ENCODE data around the gene CFAP100.

Gene CFAP100

DNA sequence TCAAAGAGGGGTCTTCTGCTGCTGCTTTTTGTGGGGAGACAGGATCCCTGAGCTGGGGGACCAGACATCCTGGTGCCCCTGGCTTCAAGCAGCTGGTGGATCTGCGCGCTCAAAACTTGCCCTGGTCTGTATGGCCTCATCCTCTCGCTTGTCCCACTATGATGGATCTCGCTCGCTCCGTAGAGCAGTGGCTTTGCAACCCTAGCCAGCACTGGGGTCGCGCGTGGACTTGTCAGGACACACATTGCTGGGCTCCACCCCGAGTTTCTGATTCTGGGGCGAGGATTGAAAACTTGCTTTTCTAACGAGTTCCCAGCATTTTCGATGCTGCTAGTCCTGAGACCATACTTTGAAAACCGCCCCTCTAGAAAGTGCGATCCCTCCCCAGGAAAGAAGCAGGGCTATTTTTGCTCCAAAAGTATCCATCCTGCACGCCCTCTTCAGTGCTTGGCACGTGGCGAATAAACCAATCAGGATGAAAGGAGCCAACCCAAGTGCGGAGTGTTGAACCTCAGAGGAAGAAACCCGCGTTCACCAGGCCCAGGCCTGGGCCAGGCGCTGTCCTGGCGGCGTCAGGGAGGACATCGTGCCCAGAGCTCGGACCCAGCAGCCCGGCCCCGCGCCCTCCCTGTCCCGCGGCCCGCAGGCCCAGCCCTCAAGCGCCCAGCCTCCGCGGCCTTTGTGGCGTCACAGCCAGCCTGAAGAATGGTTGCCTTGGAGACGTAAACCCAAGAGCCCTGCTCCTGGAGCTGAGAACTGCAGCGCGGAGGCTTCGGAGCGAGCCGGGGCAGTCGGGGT lies at the start of gene CFAP100:
Gene CFAP100, plus strand, starts transcription at position 731 of the 798 bp plus-strand sequence. CDS start 1,092 bp downstream, outside the sequence.
- no peak for DNase-seq

DNA sequence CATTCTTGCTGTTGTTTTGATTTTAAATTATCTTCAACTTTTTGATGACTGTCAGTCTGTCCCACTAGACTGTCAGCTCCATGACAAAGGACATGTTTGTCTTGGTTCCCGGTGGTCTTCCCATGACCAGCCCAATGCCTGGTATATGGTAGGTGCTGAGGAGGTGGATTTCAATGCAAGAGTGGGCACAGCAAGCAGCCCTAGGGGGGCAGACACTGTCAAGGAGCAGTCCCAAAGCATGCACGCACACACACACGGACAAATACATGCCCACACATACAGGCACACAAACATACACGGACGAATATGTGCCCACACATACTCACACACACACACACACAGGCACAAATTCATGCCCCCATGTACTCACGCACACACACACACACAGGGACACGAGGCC lies 49.5 kb upstream of the CFAP100 start:
- DNase-seq = no peak

DNA sequence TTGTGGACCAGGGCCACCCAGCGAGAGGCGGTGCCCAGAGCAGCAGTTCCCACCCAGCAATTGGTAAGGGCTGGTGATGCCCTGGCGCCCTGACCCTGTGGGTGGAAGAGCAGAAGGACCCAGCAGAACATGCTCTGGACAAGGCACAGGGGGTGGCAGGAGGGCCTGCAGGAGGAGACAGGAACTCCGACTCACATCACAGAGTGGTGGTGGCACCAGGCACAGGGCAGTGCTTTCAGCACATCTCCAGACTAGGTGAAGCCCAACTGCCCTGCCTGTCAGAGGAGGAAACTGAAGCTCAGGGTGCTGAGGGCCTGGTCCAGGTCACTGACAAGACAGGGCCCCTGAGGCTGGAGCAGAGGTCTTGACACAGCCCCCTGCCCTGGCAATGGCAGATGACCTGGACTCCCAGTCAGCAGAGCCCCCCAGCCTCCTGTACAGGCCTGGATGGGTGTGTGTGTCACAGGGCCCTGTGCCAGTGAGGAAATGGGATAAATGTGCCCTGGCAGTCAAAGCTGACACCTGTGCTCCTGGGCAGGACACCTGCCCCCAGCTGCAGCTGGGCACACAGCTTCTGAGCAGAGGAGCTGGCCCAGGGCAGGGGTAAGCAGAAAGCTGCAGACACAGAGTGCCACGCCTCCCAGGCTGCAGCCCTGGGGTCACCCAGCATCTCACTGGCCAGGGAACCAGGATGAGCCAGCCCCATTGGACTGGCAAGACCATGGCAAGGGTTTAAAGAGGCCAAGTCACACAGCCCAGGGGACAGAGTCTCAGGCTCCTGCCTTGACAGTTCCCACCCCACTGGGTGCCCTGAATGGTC lies 48.9 kb upstream of the CFAP100 start:
- DNase-seq = no peak

DNA sequence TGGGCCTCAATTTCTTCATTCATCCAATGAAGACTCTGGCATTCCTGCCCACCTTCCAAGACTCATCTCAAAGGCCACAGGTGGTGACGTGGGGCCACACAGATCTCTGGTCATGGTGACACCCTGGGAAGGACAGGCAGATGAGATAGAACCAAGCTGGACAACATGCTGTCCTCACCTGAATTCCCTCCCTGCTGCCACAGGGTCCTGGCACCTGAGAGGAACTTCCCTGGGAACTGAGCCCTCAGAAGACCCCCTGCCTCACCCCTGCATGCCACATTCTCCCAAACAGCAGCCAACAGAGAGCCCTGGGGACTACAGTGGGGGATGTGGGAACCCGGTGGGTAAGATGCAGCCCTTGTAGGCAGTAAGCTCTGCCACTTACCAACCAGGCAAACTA lies 48.2 kb upstream of the CFAP100 start:
- no peak for DNase-seq

DNA sequence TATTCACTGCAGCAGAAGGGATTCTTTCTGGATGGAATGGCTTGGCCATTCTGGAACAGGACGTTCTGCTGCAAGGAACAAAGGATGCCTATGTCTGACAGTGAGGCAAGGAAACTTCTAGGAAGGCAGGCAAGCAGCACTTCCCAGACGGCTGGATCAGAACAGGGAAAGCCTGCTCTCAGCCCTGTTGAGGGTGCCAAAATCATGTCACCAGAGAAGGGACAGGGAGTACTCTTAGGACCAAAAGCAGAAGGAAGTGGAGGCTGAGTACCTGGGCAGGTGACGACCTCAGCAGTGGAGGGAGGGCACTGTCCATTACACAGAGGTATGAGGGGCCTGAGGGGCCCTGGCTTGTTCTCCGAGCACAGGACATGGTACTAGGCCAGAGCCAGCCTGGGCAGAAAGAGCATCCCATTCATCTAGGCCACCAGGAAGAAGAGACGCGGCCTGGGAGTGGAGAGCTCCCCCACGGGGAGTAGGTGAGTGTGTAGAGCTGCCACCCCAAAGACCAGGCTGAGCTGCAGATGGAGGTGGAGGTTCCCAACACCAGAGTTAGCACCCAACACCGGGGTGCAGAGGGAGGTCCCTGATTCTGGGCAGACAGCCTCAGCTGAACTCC lies 47.1 kb upstream of the CFAP100 start:
- DNase-seq = no peak

DNA sequence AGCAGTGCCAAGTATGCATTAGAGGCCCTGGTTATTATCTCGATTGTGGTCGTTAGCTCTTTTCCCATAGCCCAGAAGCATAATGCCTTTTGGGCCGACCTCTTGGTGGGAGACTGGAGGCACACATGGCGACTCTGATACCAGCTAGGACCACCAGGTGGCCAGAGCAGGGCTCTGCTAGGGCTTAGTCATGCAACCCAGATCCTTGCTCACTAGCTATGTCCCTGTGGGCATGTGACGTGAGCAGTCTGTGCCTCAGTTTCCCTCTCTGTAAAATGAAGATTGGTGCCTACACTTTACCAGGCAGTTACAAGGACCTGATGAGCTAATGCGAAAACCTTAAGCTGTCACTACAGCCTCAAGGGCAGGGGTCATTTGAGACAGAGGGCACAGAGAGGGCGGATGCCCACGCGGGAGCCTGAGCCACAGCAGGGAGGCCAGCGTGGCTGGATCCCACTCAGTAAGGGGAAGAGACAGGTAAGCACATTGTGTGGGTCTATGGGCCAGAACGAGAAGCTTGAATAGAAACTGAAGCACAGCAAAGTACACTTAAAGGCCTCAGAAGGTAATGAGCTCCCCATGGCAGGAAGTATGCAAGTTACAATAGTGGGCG lies 46.3 kb upstream of the CFAP100 start:
- no peak for DNase-seq

DNA sequence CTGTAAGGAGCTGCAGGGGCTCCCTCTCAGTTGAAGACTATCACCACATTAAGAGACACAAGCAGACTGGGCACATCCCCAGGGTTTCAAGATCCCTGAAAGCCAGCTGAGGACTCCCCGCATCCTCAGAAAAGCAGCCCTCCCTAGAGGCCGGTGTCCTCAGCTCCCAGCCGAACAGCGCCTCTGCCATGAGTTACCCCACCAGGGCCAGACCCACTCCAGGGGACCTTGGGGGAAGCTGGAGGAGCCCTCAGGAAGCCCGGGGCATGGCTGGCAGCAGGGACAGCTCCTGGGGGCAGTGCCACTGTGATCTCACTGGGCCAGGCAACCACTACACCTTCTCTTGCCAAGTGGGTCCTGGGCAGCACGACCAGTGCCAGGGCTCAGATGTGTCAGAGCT lies 45.6 kb upstream of the CFAP100 start:
- DNase-seq = no peak

DNA sequence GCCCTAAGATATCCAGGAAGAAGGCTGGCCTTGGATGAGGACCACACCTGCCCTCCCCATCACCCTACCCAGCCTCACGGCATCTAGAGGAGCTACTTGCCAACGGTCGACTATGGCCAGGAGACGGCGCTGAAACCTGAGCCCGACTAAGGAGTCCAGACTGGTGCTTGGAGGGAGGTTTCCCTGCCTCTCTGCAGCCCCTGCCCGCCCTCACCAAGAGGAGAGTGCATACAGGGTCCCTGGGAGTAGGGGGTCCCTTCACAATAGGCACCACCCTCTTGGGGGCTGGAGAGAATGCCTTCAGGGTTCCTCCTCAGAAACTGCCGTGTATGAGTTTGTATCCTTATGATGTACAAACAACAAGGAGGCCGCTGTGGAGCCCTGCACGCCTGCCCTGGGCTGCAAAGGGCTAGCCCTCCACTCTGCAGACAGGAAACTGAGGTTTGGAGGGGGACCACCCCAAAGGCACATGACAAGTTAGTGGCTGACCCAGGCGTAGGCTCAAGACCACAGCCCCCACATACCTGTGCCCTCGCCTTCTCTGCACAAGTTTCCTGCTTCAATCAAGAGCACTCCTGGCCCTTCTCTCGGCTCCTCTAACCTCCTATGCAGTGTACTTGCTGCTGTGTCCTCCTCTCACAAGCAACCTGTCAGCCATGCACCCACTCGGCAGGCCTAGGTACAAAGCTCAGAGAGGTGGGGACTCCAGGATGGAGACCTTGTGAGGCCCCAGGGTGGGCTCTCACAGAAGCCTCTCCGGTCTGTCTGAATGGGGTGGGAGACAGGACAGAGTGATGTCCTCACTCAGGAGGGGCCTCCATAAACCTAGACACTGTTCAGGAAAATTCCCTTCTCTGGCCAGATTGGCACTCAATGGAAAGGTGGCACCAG lies 44.9 kb upstream of the CFAP100 start:
- DNase-seq = no peak

DNA sequence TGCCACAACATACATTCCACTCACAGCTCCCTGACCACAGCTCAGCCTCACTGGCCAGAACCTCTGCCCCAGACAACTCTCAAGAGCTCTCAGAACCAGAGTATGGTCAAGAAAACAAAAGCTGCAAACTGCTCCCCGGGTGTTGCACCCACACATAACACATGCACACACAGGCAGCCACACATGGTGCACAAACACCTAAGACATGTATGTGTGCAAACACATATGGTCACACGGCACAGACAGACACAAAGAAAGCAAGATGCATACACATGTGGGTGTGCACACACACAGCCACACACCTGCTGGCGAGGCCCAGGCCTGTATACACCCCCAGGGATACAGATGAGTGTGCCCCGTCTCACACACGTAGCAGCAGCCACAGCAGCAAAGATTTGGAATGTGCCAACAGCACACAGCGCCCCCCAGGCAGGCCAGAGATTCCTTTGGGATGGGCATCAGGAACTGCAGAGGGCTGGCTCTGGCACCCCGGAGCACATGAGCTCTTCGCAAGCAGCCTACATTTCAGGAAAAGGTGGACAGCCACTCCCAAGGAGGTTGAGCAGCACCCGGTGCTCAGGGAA lies 44.1 kb upstream of the CFAP100 start:
- DNase-seq = no peak

DNA sequence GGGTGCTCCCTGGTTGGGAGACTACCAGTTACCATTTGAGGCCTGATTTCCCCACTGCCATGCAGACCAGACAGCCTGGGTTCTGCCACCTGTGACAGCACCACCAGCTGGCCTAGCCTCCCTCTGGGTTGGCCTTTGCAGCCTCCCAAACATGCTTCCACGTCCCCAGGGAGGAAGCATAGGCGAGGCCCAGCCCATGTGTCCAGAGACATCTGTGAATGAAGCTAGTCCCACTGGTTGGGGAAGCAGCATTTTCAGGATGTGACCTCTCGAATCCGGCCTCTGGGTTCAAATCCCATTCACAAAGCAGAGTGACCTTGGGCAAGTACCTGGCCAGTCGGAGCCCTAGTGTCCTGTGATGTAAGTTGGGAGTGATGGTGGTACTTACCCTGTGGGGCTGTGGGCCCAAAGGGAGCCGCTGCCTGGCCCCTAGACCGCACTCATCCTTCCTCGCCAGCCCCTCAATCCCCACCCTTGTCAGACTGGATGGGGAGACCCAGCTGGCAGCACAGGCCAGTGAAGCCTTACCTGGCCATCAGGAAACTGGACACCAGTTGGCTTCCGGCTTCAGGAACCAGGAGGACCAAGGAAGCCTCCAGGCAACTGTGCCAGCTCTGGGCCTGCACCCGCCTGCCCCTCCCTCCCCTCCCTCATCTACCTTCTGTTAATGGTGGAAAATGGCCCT lies 43.5 kb upstream of the CFAP100 start:
- no peak for DNase-seq

DNA sequence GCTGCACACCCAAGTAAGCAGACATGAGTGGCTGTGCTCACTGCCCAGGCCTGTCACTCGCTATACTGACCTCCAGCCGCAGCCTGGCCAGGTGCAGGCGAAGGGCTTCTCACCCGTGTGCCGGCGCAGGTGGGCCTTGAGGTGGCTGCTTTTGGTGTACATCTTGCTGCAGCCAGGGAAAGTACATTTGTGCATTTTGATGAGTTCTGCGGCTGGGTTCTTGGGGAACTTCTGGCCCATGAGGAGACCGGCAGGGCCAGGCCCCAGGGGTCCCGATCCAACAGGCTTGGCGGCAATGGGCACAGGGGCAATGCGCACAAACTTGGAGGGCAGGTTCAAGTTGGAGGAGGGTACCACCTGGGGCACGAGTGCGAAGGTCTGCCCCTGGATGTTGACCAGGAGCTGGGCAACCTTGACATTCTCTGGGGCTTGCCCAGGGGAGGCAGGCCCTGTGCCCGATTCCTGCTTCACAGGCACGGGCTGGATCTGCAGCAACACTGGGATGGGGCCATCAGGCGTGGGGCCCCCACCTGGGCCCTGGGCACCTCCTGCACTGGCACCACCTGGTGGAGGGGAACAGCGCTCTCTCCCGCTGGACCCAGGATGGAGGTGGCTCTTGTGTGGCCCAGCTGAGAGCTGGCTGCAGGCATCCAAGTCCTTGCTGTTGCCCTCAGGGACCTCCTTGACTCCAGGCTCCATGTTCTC lies 42.8 kb upstream of the CFAP100 start:
- no peak for DNase-seq

DNA sequence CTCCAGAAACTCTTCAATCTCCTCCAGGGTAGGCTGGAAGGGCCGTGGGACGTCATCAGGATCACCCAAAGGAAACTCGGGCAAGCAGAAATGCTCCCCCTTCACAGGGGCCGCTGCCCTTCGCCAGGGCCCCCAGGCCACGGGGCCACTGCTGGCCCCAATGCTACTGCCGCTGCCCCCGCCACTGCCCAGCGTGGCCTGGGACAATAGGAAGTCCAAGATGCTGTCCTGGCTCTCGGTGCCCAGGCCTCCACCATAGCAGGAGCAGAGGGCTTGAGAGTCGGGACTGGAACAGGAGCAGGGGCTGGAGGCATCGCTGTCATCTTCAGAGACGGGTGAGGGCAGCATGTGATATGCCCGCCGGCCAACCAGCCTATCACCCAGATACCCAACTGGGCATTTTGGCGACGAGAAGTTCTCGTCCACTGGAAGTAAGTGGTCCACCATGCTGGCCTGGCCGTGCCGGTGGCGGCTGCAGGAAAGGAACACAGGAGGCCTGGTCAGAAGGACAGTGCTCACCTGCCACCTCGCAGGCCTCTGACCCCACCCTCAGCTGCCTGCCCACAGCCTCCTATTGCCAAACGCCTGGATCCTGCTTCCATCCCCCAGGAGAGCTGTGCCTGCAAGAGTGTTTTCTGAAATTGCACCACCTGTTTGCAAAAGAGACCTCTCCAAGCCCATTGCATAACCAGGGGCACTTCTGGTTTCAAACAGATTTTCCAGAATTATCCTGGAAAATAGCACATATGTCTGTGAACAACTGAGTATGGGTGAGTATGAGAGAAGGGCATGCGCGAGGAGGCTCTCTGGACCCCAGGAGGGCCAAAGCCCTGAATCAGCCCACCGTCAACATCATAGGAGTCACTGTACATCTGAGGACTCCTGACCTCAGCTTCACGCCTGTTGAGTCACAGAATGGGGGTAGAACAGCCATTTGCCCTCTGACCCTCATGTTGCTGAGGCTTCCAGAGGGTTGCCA lies 41.9 kb upstream of the CFAP100 start:
- DNase-seq = no peak

DNA sequence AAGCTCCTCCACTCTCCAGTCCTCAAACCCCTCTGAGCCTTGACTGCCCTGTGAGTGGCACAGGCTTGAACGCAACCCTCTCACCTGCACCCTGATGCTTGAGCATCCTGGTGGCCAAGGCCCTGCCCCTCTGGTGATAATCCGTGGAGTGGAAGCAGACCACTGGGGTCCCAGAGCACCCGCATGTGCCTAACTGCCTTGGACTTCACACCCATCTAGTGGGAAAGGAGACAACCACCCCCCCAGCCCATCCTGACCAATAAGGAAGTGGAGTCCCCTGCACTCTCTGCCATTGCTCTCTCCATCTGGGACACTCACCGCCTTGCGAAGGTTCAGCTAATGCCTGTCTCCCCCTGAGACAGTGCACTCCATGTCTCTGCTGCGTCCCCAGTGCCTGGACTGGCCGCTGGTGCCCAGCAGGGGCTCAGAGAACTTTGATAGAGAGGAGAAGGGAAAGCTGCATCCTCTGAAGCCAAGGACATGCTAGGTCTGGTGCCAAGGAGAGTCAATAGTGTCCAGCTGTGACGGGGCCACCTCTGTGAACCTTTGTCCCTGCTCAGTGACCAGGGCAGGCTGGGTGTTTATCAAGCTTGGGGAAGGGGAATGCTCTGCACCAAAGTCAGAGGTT lies 40.9 kb upstream of the CFAP100 start:
- no peak for DNase-seq

DNA sequence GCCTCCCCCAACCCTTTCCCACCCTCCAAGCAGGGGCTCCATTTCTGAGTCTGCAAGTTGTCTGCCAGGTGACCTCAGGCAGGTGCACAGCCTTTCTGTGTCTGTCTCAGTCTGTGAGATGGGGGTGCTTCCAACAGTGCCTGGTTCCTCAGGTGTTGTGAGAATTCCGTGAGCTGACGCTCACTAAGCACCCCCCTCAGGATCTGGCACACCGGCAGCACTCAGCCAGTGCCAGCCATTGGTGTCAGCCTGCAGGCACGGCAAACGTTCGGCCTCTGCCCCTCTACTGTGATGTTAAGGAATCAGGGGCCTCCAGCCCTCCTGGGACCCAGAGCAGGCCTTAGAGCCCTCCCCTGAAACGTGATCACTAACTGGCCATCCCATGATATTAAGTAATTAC lies 39.9 kb upstream of the CFAP100 start:
- DNase-seq = no peak

DNA sequence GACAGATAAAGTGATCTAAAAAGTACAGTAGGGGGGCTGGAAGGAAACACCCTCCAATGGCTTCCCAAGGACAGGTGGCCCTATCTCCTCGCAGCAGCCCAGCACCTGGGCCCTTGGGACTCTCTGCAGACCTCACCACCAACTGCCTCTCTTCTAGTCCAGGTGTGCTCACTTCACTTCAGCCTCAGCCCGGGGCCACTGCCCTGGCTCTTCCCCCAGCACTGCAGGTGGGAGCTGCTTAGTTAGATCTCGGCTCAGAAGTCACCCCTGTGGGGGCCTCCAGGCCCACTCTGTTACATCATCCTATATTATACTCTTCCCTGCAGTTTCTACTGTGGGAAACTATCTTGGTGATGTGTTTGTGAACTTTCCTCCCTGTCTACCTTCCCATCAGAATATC lies 39.5 kb upstream of the CFAP100 start:
- DNase-seq = no peak

DNA sequence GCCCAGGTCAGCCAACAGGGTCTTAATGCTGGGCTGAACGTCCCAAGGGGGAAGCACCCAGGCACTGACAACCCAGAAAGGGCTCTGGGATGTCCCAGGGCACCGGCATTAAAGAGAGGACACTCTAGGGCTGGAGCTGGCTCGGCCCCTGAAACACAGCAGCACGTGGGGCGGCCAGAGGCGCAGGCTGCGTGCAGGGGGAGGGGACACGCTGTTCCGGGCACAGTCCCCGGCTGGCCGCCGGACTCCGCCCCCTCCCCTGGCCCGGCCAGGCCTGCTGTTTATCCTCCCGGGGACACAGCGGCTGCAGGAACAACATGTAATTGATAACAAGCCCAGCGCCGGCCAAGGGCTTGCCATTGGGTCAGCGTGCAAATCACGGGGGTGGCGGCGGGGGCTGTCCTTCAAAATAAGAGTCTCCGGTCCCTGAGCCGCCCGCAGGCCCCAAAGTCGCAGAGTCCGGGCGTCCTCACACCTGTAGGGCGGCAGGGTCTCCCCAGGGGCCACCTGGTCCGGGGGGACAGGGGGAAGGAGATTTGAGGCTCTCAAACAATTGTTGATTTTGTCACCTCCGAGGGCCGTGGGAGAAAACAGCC lies 38.8 kb upstream of the CFAP100 start:
- DNase-seq = peak; percentile 40

DNA sequence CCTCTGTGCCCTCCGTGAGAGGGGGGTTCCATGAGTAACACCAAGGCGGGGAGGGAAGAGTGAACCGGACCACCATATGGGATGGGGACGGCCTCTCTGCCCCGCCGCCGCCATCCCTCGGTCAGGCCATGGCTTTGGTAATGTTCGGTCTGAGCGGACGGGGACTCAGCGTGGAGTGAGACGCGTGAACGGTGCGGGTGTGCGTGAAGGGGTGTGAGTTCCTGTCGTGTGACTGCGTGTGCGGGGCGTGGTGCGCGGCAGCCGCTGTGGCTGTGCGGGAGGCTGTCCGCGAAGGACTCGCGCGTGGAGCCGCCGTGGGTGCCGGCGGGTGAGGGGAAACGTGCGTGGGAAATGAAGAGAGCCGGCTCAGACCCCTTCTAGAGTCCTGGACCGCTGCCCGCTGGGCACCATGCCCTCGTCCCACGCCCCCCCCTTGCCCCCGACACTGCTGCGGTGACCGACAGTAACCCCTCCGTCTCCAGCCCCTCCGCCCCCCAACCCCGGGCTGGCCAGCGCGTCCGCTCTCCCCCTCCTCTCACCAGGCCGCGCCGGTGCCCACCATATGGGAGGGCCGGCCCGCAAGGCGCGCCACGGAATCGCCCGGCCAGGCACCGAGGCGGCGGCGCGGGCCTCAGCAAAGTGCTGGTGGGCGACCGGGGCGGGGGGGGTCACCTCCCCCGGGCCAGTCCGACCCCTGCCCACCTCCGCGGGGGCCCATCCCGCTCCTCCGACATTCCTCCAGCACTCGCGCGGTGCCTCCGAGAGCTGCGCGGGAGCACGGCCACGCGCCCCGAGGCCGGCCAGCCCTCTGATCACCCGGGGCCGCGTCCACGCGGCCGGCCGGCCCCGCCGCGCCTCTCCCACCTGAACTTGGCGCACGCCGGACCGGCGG lies 38.1 kb upstream of the CFAP100 start:
- DNase-seq = no peak

All from NCI-H2227 treated with DMSO at 0.1 percent for 48 hours (cell line).